A549 (cell line): ENCODE measurements around the gene CABP7. TPM values are rescaled to one million over a fixed set of nuclear protein-coding genes. Genes with fewer than 3 reads are reported as not detected.

Source experiments
- polyA plus RNA-seq, 4 experiments: library from polyadenylated mRNA; depleted of rRNA in 3 of 4; stranded (reverse); fragments of >200 nt; fragmentation: RNase III in 1 of 4; extraction: RNeasy Plus Mini Kit Qiagen cat#74134 plus additional on column Dnase treatment in 1 of 4; gene quantifications; 2 replicates in 3 of 4; 3 replicates in 1 of 4; pipeline ENCODE4 v1.2.3, GENCODE V29; 2011 to 2017
- small RNA-seq, 6 experiments: library from RNA; depleted of rRNA; stranded (forward); fragments of <200 nt; gene quantifications; one replicate each; pipeline ENCODE3, GENCODE V24; 2012

The CABP7 gene
- polyA plus RNA-seq, 2 of the 4 experiments (the other 2 are of a cell fraction), result 0.05 to 0.15 TPM

Small RNA genes lying within 50 kb of the gene (small RNA-seq; reads per million reads assigned to genes)
- gene AC004882.2 (0 reads per million in 6 experiments), gene RF00019 (0 reads per million in 6 experiments)

Other genes starting within 250 kb of the CABP7 start
- gene NEFH, start 239.8 kb upstream of the CABP7 start, polyA plus RNA-seq (2011; rRNA removed), result 0.04 and 0.06 TPM in 2 replicates
- gene NEFH, start 239.8 kb upstream of the CABP7 start, polyA plus RNA-seq (2017; fragmentation: RNase III; extraction: RNeasy Plus Mini Kit Qiagen cat#74134 plus additional on column Dnase treatment), result 0.21 to 0.29 TPM (median 0.23 TPM) in 3 replicates
- 34.4 and 43.3 TPM in 2 replicates for gene THOC5, start 166.2 kb upstream of the CABP7 start, polyA plus RNA-seq (2011; rRNA removed)
- gene THOC5, start 166.2 kb upstream of the CABP7 start, polyA plus RNA-seq (2017; fragmentation: RNase III; extraction: RNeasy Plus Mini Kit Qiagen cat#74134 plus additional on column Dnase treatment), result 23.4 to 24.1 TPM (median 23.5 TPM) in 3 replicates
- gene NIPSNAP1, start 138.9 kb upstream of the CABP7 start, polyA plus RNA-seq (2011; rRNA removed), result 68.6 and 77.2 TPM in 2 replicates
- 80.5 to 86.1 TPM (median 85.5 TPM) in 3 replicates for gene NIPSNAP1, start 138.9 kb upstream of the CABP7 start, polyA plus RNA-seq (2017; fragmentation: RNase III; extraction: RNeasy Plus Mini Kit Qiagen cat#74134 plus additional on column Dnase treatment)
- 16.5 and 23.7 TPM in 2 replicates for gene NF2, start 116.4 kb upstream of the CABP7 start, polyA plus RNA-seq (2011; rRNA removed)
- 14.4 to 17.1 TPM (median 15.9 TPM) in 3 replicates for gene NF2, start 116.4 kb upstream of the CABP7 start, polyA plus RNA-seq (2017; fragmentation: RNase III; extraction: RNeasy Plus Mini Kit Qiagen cat#74134 plus additional on column Dnase treatment)
- 13.3 and 14.5 TPM in 2 replicates for gene ZMAT5, start 47.0 kb downstream of the CABP7 start, polyA plus RNA-seq (2011; rRNA removed)
- 11.4 to 13.0 TPM (median 13.0 TPM) in 3 replicates for gene ZMAT5, start 47.0 kb downstream of the CABP7 start, polyA plus RNA-seq (2017; fragmentation: RNase III; extraction: RNeasy Plus Mini Kit Qiagen cat#74134 plus additional on column Dnase treatment)
- gene UQCR10, start 47.4 kb downstream of the CABP7 start, polyA plus RNA-seq (2011; rRNA removed), result 115 and 143 TPM in 2 replicates
- 171 to 204 TPM (median 179 TPM) in 3 replicates for gene UQCR10, start 47.4 kb downstream of the CABP7 start, polyA plus RNA-seq (2017; fragmentation: RNase III; extraction: RNeasy Plus Mini Kit Qiagen cat#74134 plus additional on column Dnase treatment)
- gene ASCC2, start 118.3 kb downstream of the CABP7 start, polyA plus RNA-seq (2011; rRNA removed), result 31.6 and 38.0 TPM in 2 replicates
- 24.9 to 27.2 TPM (median 26.8 TPM) in 3 replicates for gene ASCC2, start 118.3 kb downstream of the CABP7 start, polyA plus RNA-seq (2017; fragmentation: RNase III; extraction: RNeasy Plus Mini Kit Qiagen cat#74134 plus additional on column Dnase treatment)
- 18.8 and 21.8 TPM in 2 replicates for gene MTMR3, start 163.2 kb downstream of the CABP7 start, polyA plus RNA-seq (2011; rRNA removed)
- gene MTMR3, start 163.2 kb downstream of the CABP7 start, polyA plus RNA-seq (2017; fragmentation: RNase III; extraction: RNeasy Plus Mini Kit Qiagen cat#74134 plus additional on column Dnase treatment), result 5.6 to 7.7 TPM (median 7.4 TPM) in 3 replicates